HCT116 (cell line): Measurements from ENCODE around the gene ITPR1. TPM values are rescaled to one million over a fixed set of nuclear protein-coding genes. Genes with fewer than 3 reads are reported as not detected.

Experiments
- ATAC-seq: fragments of 200-7000 bp; cut with Tn5 transposase; 2 replicates; pipeline ENCODE4 v1.9.1; 2020; ENCODE audit warnings: mild to moderate bottlenecking, moderate library complexity
- BruUV-seq: library from RNA; stranded (reverse); fragments of 400-500 nt; replicated peaks from 2 replicates; lab custom pipeline; 2021; lab: Mats Ljungman, UMichigan
- CTCF ChIA-PET: fragments of 300-600 bp; sonication (Branson Sonifier 250); formaldehyde crosslinking; loops from one replicate; lab custom pipeline; 2021; ENCODE audit warnings: antibody characterized with exemption; lab: Charles Lee
- POLR2A ChIA-PET: fragments of 300-600, 350-600 bp; sonication (Branson Sonifier 250); formaldehyde crosslinking; loops from one replicate; lab custom pipeline; 2021; ENCODE audit warnings: antibody characterized with exemption; lab: Charles Lee
- RAD21 ChIA-PET, 2 experiments: fragments of 300-600 bp; sonication (Branson Sonifier 250); formaldehyde crosslinking; loops; one replicate each; lab custom pipeline; 2023; ENCODE audit warnings: low total read pairs in 2 of 2; ENCODE audit not compliant: uncharacterized antibody in 2 of 2, unreplicated experiment in 2 of 2, low non-redundant PET in 1 of 2; lab: Charles Lee
- DNase-seq: peaks from one replicate; pipeline ENCODE4 v3.0.0-alpha.2; 2010; ENCODE audit warnings: low read depth, low spot score
- H2AFZ ChIP-seq: fragments of 200-600 bp; shearing (Covaris generic), sonication (generic); 2 replicates; pipeline ENCODE4 v1.6.1; 2017; ENCODE audit warnings: low read depth, mixed run types, mixed read lengths, antibody characterized with exemption, low read length; ENCODE audit not compliant: poor library complexity, severe bottlenecking
- H3K27ac ChIP-seq: 2 replicates; pipeline ENCODE4 v1.5.1; 2012; ENCODE audit warnings: low read depth, low read length
- H3K27me3 ChIP-seq: fragments of 200-600 bp; sonication (generic); 2 replicates; pipeline ENCODE4 v1.6.1; 2016; ENCODE audit warnings: mixed run types, low read length, mixed read lengths; ENCODE audit not compliant: insufficient read depth
- H3K36me3 ChIP-seq, 2 experiments: fragments of 200-500 bp in 1 of 2; fragments of 200-600 bp in 1 of 2; sonication (Bioruptor generic) in 1 of 2; sonication (generic) in 1 of 2; 2 replicates each; pipeline versions ENCODE4 v1.5.1 to v1.6.1; 2014 to 2016; ENCODE audit warnings: low read length in 2 of 2, inconsistent platforms in 1 of 2, mixed read lengths in 1 of 2, mixed run types in 1 of 2; ENCODE audit not compliant: insufficient read depth in 2 of 2, control insufficient read depth in 1 of 2
- H3K4me1 ChIP-seq, 2 experiments: fragments of 200-600 bp in 1 of 2; sonication (generic) in 1 of 2; 2 replicates each; pipeline versions ENCODE4 v1.5.1 to v1.6.1; 2012 to 2017; ENCODE audit warnings: low read length in 2 of 2, inconsistent platforms in 1 of 2, mild to moderate bottlenecking in 1 of 2, mixed read lengths in 1 of 2, mixed run types in 1 of 2, moderate library complexity in 1 of 2; ENCODE audit not compliant: insufficient read depth in 2 of 2, control insufficient read depth in 1 of 2
- H3K4me2 ChIP-seq: fragments of 200-600 bp; sonication (generic); 2 replicates; pipeline ENCODE4 v1.6.1; 2017; ENCODE audit warnings: mixed run types, low read length, mixed read lengths
- H3K4me3 ChIP-seq, 2 experiments: fragments of 200-600 bp in 1 of 2; sonication (generic) in 1 of 2; replicated peaks in 1 of 2; 2 replicates each; pipeline ENCODE4 v1.5.1; 2011 to 2016; ENCODE audit warnings: low read length in 2 of 2, control low read depth in 1 of 2, low read depth in 1 of 2, mild to moderate bottlenecking in 1 of 2, mixed read lengths in 1 of 2, mixed run types in 1 of 2
- H3K79me2 ChIP-seq: fragments of 200-600 bp; sonication (generic); 2 replicates; pipeline ENCODE4 v1.6.1; 2017; ENCODE audit warnings: mild to moderate bottlenecking, mixed run types, low read length, moderate library complexity, mixed read lengths; ENCODE audit not compliant: insufficient read depth
- H3K9ac ChIP-seq: fragments of 200-600 bp; sonication (generic); 2 replicates; pipeline ENCODE4 v1.6.1; 2016; ENCODE audit warnings: low read length, mixed read lengths
- H3K9me2 ChIP-seq: fragments of 200-600 bp; sonication (generic), shearing (Covaris generic); 2 replicates; pipeline ENCODE4 v1.6.1; 2017; ENCODE audit warnings: mixed run types, mild to moderate bottlenecking, moderate library complexity; ENCODE audit not compliant: insufficient read depth
- H3K9me3 ChIP-seq, 2 experiments: fragments of 200-500 bp in 1 of 2; fragments of 200-600 bp in 1 of 2; sonication (Bioruptor generic) in 1 of 2; sonication (generic) in 1 of 2; 2 replicates each; pipeline ENCODE4 v1.6.1; 2014 to 2017; ENCODE audit warnings: low read length in 2 of 2, mixed read lengths in 2 of 2, inconsistent platforms in 1 of 2, low read depth in 1 of 2, mild to moderate bottlenecking in 1 of 2, mixed run types in 1 of 2, moderate library complexity in 1 of 2; ENCODE audit not compliant: control insufficient read depth in 1 of 2, insufficient read depth in 1 of 2
- H4K20me1 ChIP-seq: fragments of 200-600 bp; sonication (generic), shearing (Covaris generic); 2 replicates; pipeline ENCODE4 v1.6.1; 2017; ENCODE audit warnings: mixed run types, mild to moderate bottlenecking, moderate library complexity; ENCODE audit not compliant: insufficient read depth
- ATF3 ChIP-seq: IDR thresholded peaks from 2 replicates; pipeline ENCODE4 v1.6.1; 2012
- CBX3 ChIP-seq: IDR thresholded peaks from 2 replicates; pipeline ENCODE4 v1.6.1; 2012; ENCODE audit warnings: low read depth
- CEBPB ChIP-seq: IDR thresholded peaks from 2 replicates; pipeline ENCODE4 v1.6.1; 2012; ENCODE audit warnings: low read depth
- ELF1 ChIP-seq: IDR thresholded peaks from 2 replicates; pipeline ENCODE4 v1.6.1; 2012; ENCODE audit warnings: low read depth, borderline replicate concordance
- EZH2 ChIP-seq: fragments of 200-600 bp; sonication (generic); IDR thresholded peaks from 2 replicates; pipeline ENCODE4 v1.6.1; 2017; ENCODE audit warnings: antibody characterized with exemption, mixed run types
- EZH2phosphoT487 ChIP-seq: fragments of 200-600 bp; IDR thresholded peaks from 2 replicates; pipeline ENCODE4 v1.6.1; 2018; ENCODE audit warnings: antibody characterized with exemption, borderline replicate concordance
- FOSL1 ChIP-seq: IDR thresholded peaks from 2 replicates; pipeline ENCODE4 v1.6.1; 2012; ENCODE audit warnings: low read depth
- JUND ChIP-seq: IDR thresholded peaks from 2 replicates; pipeline ENCODE4 v1.6.1; 2012
- POLR2A ChIP-seq: IDR thresholded peaks from 2 replicates; pipeline ENCODE4 v1.7.0; 2011; ENCODE audit warnings: borderline replicate concordance; ENCODE audit not compliant: insufficient read depth, insufficient read length; ENCODE audit errors: extremely low read depth
- POLR2AphosphoS5 ChIP-seq: IDR thresholded peaks from 2 replicates; pipeline ENCODE4 v1.6.1; 2011; ENCODE audit warnings: mild to moderate bottlenecking, low read depth, low read length, moderate library complexity
- RAD21 ChIP-seq: IDR thresholded peaks from 2 replicates; pipeline ENCODE4 v1.6.1; 2012; ENCODE audit warnings: low read depth, mild to moderate bottlenecking
- REST ChIP-seq: IDR thresholded peaks from 2 replicates; pipeline ENCODE4 v1.6.1; 2012; ENCODE audit warnings: low read depth
- SIN3A ChIP-seq: IDR thresholded peaks from 2 replicates; pipeline ENCODE4 v1.6.1; 2012; ENCODE audit warnings: low read depth
- YY1 ChIP-seq: IDR thresholded peaks from 2 replicates; pipeline ENCODE4 v1.6.1; 2011; ENCODE audit warnings: low read length, low read depth, moderate library complexity, mild to moderate bottlenecking; ENCODE audit not compliant: insufficient replicate concordance; ENCODE audit errors: extremely low read depth
- ZFX ChIP-seq: fragments of 450-650 bp; IDR thresholded peaks from 2 replicates; pipeline ENCODE4 v1.6.1; 2017
- ZNF274 ChIP-seq: fragments of 200-500 bp; sonication (Bioruptor generic); IDR thresholded peaks from 2 replicates; pipeline ENCODE4 v1.6.1; 2014; ENCODE audit warnings: mild to moderate bottlenecking, low read depth, low read length, inconsistent platforms
- intact Hi-C: fragments of 100-400 bp; cut with micrococcal nuclease; formaldehyde crosslinking; loops from 2 replicates; pipeline ENCODE4 v1.10.0; 2022
- total RNA-seq: library from RNA; stranded (reverse); gene quantifications from one replicate; pipeline ENCODE4 v1.2.1, GENCODE V29; 2021; ENCODE audit not compliant: unreplicated experiment
- TF ChIP-seq, protein P1 (sequence below): IDR thresholded peaks from 2 replicates; pipeline ENCODE4 v1.6.1; 2012
- TF ChIP-seq, protein P2 (sequence below): IDR thresholded peaks from 2 replicates; pipeline ENCODE4 v1.6.1; 2011; ENCODE audit warnings: mild to moderate bottlenecking, low read length, moderate library complexity; ENCODE audit not compliant: insufficient replicate concordance; ENCODE audit errors: extremely low read depth

The ITPR1 gene
- total RNA-seq, 1 experiment from 2014 or later: 9.2 TPM

DNA sequence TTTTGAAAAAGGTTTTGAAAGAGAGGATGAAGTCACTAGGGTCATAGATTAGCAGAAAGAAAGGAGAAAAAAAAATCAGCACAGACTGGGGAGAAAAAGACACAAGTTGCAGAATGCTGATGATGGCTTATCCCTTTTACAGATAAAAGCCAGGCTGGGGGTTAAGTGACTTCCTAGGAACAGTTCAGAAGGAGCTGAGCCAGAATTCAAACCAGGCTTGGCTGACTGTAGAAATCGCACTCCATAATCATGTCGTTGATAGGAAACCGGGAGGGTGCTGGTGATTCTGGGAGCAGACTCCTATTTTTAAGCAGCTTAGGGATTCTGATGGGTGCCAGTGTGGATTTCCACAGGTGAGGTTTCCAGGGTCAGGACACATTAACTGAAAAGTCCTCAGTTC is 326.6 kb downstream of the ITPR1 start:
- Histone ChIP-seq H3K27me3 (no peaks in the 10 kb centered on the region), H3K9ac (no peak overlapping the region), H3K36me3 (no peaks in the 10 kb centered on the region), H3K27ac (no peak overlapping the region), H3K4me3 (no peak overlapping the region), H4K20me1 (no peaks in the 10 kb centered on the region), H3K9me2 (no peaks in the 10 kb centered on the region), H2AFZ (no peak overlapping the region), H3K4me2 (no peak overlapping the region), H3K79me2 (no peaks in the 10 kb centered on the region), H3K9me3 (no peaks in the 10 kb centered on the region), H3K4me1 (peaks cover 4 to 18% of the 10 kb centered on the region in 2 experiments)
- no peak for DNase-seq
- intact Hi-C loops: no loop called here
- no TSS peak for BruUV-seq
- no peak for ATAC-seq
- RAD21 ChIA-PET: no interaction called here
- CTCF ChIA-PET: no interaction called here
- TF ChIP-seq ZNF274 (no peak), CEBPB (no peak), EZH2phosphoT487 (no peak), SIN3A (no peak), ZFX (no peak), REST (no peak), YY1 (no peak), ATF3 (no peak), CBX3 (no peak), RAD21 (no peak), POLR2A (no peak), FOSL1 (no peak), JUND (no peak), ELF1 (no peak), POLR2AphosphoS5 (no peak), EZH2 (no peak)
- TF ChIP-seq, protein P1, sequence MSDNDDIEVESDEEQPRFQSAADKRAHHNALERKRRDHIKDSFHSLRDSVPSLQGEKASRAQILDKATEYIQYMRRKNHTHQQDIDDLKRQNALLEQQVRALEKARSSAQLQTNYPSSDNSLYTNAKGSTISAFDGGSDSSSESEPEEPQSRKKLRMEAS: no peak
- TF ChIP-seq, protein P2, sequence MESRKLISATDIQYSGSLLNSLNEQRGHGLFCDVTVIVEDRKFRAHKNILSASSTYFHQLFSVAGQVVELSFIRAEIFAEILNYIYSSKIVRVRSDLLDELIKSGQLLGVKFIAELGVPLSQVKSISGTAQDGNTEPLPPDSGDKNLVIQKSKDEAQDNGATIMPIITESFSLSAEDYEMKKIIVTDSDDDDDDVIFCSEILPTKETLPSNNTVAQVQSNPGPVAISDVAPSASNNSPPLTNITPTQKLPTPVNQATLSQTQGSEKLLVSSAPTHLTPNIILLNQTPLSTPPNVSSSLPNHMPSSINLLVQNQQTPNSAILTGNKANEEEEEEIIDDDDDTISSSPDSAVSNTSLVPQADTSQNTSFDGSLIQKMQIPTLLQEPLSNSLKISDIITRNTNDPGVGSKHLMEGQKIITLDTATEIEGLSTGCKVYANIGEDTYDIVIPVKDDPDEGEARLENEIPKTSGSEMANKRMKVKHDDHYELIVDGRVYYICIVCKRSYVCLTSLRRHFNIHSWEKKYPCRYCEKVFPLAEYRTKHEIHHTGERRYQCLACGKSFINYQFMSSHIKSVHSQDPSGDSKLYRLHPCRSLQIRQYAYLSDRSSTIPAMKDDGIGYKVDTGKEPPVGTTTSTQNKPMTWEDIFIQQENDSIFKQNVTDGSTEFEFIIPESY: no peak
- POLR2A ChIA-PET: no interaction called here
